Activated CD8-positive, alpha-beta memory T cell treated with anti-CD3 and anti-CD28 coated beads for 48 hours (primary cell): ENCODE measurements around the gene PIP4K2A.

Experiments used
- DNase-seq, 3 experiments: peaks; one replicate each; pipeline ENCODE4 v3.0.0-alpha.2; 2020; ENCODE audit warnings: low read depth in 2 of 3, low spot score in 2 of 3

Gene PIP4K2A

GRCh38 chr10:22603581-22603980 is 110.8 kb downstream of the PIP4K2A start:
- no peak for DNase-seq

- DNase-seq: no peak
Measured at GRCh38 chr10:22601618-22602017, 112.8 kb downstream of the PIP4K2A start.

GRCh38 chr10:22599636-22600228 is 114.6 kb downstream of the PIP4K2A start:
- no peak for DNase-seq

- DNase-seq: no peak
Measured at GRCh38 chr10:22599048-22599561, 115.3 kb downstream of the PIP4K2A start.

- DNase-seq: no peak
Measured at GRCh38 chr10:22598478-22598877, 115.9 kb downstream of the PIP4K2A start.

- DNase-seq: no peak
Measured at GRCh38 chr10:22597138-22597537, 117.2 kb downstream of the PIP4K2A start.

- no peak for DNase-seq
Measured at GRCh38 chr10:22593636-22594198, 120.7 kb downstream of the PIP4K2A start.

GRCh38 chr10:22593026-22593425 is 121.4 kb downstream of the PIP4K2A start:
- DNase-seq: no peak

GRCh38 chr10:22589851-22590514 is 124.4 kb downstream of the PIP4K2A start:
- no peak for DNase-seq

GRCh38 chr10:22588462-22588861 is 125.9 kb downstream of the PIP4K2A start:
- no peak for DNase-seq

- DNase-seq: no peak
Measured at GRCh38 chr10:22583683-22584082, 130.7 kb downstream of the PIP4K2A start.

- DNase-seq: no peak
Measured at GRCh38 chr10:22581461-22581860, 132.9 kb downstream of the PIP4K2A start.

GRCh38 chr10:22580711-22581110 is 133.7 kb downstream of the PIP4K2A start:
- DNase-seq: no peak

GRCh38 chr10:22579826-22580225 is 134.6 kb downstream of the PIP4K2A start:
- no peak for DNase-seq

- DNase-seq: no peak
Measured at GRCh38 chr10:22573820-22574569, 140.4 kb downstream of the PIP4K2A start.

GRCh38 chr10:22570733-22571430 is 143.5 kb downstream of the PIP4K2A start:
- DNase-seq: no peak

GRCh38 chr10:22570234-22570633 is 144.1 kb downstream of the PIP4K2A start:
- no peak for DNase-seq

- no peak for DNase-seq
Measured at GRCh38 chr10:22568928-22569327, 145.4 kb downstream of the PIP4K2A start.

GRCh38 chr10:22564060-22564459 is 150.3 kb downstream of the PIP4K2A start:
- DNase-seq: no peak

- DNase-seq: no peak
Measured at GRCh38 chr10:22561909-22562308, 152.5 kb downstream of the PIP4K2A start.

- no peak for DNase-seq
Measured at GRCh38 chr10:22560913-22561239, 153.5 kb downstream of the PIP4K2A start.
